Measurements from ENCODE around the gene ISX. TPM values are rescaled to one million over a fixed set of nuclear protein-coding genes. Genes with fewer than 3 reads are reported as not detected.

ISX gene
- total RNA-seq, 4 donors from 2014 or later = not detected

- Histone ChIP-seq H3K4me1 (no peaks in the 10 kb centered on the region), H3K9me3 (no peaks in the 10 kb centered on the region), H3K4me3 (no peak overlapping the region), H3K27ac (no peak overlapping the region), H3K36me3 (no peaks in the 10 kb centered on the region), H3K27me3 (peaks cover 32% of the 10 kb centered on the region)
- WGBS, 2 donors (ENCODE audit: low coverage in 1 of 2) = 62 to 73% methylated on average over 3 to 6 of the region's 6 CpGs
- ATAC-seq = no peak
- TF ChIP-seq POLR2AphosphoS5 (IDR thresholded peaks at IDR 0.05) (no peak), CTCF (IDR thresholded peaks at IDR 0.05) (no peak), POLR2A (IDR thresholded peaks at IDR 0.05) (no peak), EP300 (IDR thresholded peaks at IDR 0.05) (no peak)
Measured at GRCh38 chr22:35033635-35034296, 32.2 kb upstream of the ISX start.

- TF ChIP-seq POLR2AphosphoS5 (IDR thresholded peaks at IDR 0.05) (no peak), CTCF (IDR thresholded peaks at IDR 0.05) (no peak), POLR2A (IDR thresholded peaks at IDR 0.05) (no peak), EP300 (IDR thresholded peaks at IDR 0.05) (no peak)
- Histone ChIP-seq H3K36me3 (no peaks in the 10 kb centered on the region), H3K27me3 (peaks cover 28% of the 10 kb centered on the region), H3K4me3 (no peak overlapping the region), H3K27ac (no peak overlapping the region), H3K4me1 (no peaks in the 10 kb centered on the region), H3K9me3 (no peaks in the 10 kb centered on the region)
- no peak for ATAC-seq
- WGBS, 2 donors (ENCODE audit: low coverage in 1 of 2) = 42 to 76% methylated on average over 3 of the region's 3 CpGs
Measured at GRCh38 chr22:35034963-35035362, 31.0 kb upstream of the ISX start.

GRCh38 chr22:35037089-35037488 lies 28.9 kb upstream of the ISX start:
- 67 to 97% methylated on average over 3 to 4 of the region's 4 CpGs for WGBS, 2 donors (ENCODE audit: low coverage in 1 of 2)
- no peaks in the 10 kb centered on the region for H3K9me3 ChIP-seq
- no peak overlapping the region for H3K4me3 ChIP-seq
- peaks cover 16% of the 10 kb centered on the region for H3K27me3 ChIP-seq
- no peak for ATAC-seq
- no peak overlapping the region for H3K27ac ChIP-seq
- H3K4me1 ChIP-seq = no peaks in the 10 kb centered on the region
- H3K36me3 ChIP-seq = no peaks in the 10 kb centered on the region
- TF ChIP-seq POLR2AphosphoS5 (IDR thresholded peaks at IDR 0.05) = no peak
- no peak for TF ChIP-seq POLR2A (IDR thresholded peaks at IDR 0.05)
- TF ChIP-seq CTCF (IDR thresholded peaks at IDR 0.05) = no peak
- no peak for TF ChIP-seq EP300 (IDR thresholded peaks at IDR 0.05)

- Histone ChIP-seq H3K27ac (no peak overlapping the region), H3K9me3 (no peaks in the 10 kb centered on the region)
- no peak for ATAC-seq
Measured at GRCh38 chr22:35039625-35040024, 26.3 kb upstream of the ISX start.

More at GRCh38 chr22:35039625-35040024, 26.3 kb upstream of the ISX start:
- peaks cover 12% of the 10 kb centered on the region for H3K27me3 ChIP-seq
- 50 to 52% methylated on average over 2 to 6 of the region's 10 CpGs for WGBS, 2 donors (ENCODE audit: low coverage in 1 of 2)
- no peak overlapping the region for H3K4me3 ChIP-seq
- no peak for TF ChIP-seq CTCF (IDR thresholded peaks at IDR 0.05)
- no peak for TF ChIP-seq EP300 (IDR thresholded peaks at IDR 0.05)
- TF ChIP-seq POLR2A (IDR thresholded peaks at IDR 0.05) = no peak
- TF ChIP-seq POLR2AphosphoS5 (IDR thresholded peaks at IDR 0.05) = no peak
- H3K36me3 ChIP-seq = no peaks in the 10 kb centered on the region
- H3K4me1 ChIP-seq = no peaks in the 10 kb centered on the region
